ENCODE results near the gene AKR1C4.
"Not testable (repeated sequence)": the region's sequence is repeated elsewhere in the genome, so short reads cannot be mapped to it uniquely, and the experiment has no call there.

The AKR1C4 gene

GRCh38 chr10:5194431-5194830 is 2.2 kb upstream of the AKR1C4 start:
- H3K4me3 ChIP-seq (ENCODE audit: low read depth, low read length) = no peak overlapping the region
- TF ChIP-seq POLR2A (IDR thresholded peaks at IDR 0.05; ENCODE audit: extremely low read depth, insufficient read length) = no peak
- TF ChIP-seq MYC (IDR thresholded peaks at IDR 0.05; ENCODE audit: low read depth, low read length) = no peak
- TF ChIP-seq CTCF (IDR thresholded peaks at IDR 0.05; ENCODE audit: low read depth, low read length) = no peak
- no peak for TF ChIP-seq MAX (IDR thresholded peaks at IDR 0.05; ENCODE audit: low read depth, low read length)
- no peak for DNase-seq (ENCODE audit: low read depth)

- DNase-seq (ENCODE audit: low read depth) = no peak
- TF ChIP-seq POLR2A (IDR thresholded peaks at IDR 0.05; ENCODE audit: extremely low read depth, insufficient read length) = no peak
- TF ChIP-seq MAX (IDR thresholded peaks at IDR 0.05; ENCODE audit: low read depth, low read length) = no peak
- no peak for TF ChIP-seq MYC (IDR thresholded peaks at IDR 0.05; ENCODE audit: low read depth, low read length)
- no peak for TF ChIP-seq CTCF (IDR thresholded peaks at IDR 0.05; ENCODE audit: low read depth, low read length)
- no peak overlapping the region for H3K4me3 ChIP-seq (ENCODE audit: low read depth, low read length)
Measured at GRCh38 chr10:5195727-5196374, 786 bp upstream of the AKR1C4 start.

GRCh38 chr10:5198386-5198785 is 1.7 kb downstream of the AKR1C4 start:
- DNase-seq (ENCODE audit: low read depth) = no peak
- TF ChIP-seq MYC (IDR thresholded peaks at IDR 0.05; ENCODE audit: low read depth, low read length) (no peak), CTCF (IDR thresholded peaks at IDR 0.05; ENCODE audit: low read depth, low read length) (no peak), MAX (IDR thresholded peaks at IDR 0.05; ENCODE audit: low read depth, low read length) (no peak), POLR2A (IDR thresholded peaks at IDR 0.05; ENCODE audit: extremely low read depth, insufficient read length) (no peak)
- no peak overlapping the region for H3K4me3 ChIP-seq (ENCODE audit: low read depth, low read length)

GRCh38 chr10:5199398-5199797 is 2.8 kb downstream of the AKR1C4 start:
- no peak overlapping the region for H3K4me3 ChIP-seq (ENCODE audit: low read depth, low read length)
- TF ChIP-seq POLR2A (IDR thresholded peaks at IDR 0.05; ENCODE audit: extremely low read depth, insufficient read length) (no peak), MAX (IDR thresholded peaks at IDR 0.05; ENCODE audit: low read depth, low read length) (no peak), CTCF (IDR thresholded peaks at IDR 0.05; ENCODE audit: low read depth, low read length) (no peak), MYC (IDR thresholded peaks at IDR 0.05; ENCODE audit: low read depth, low read length) (no peak)
- DNase-seq (ENCODE audit: low read depth) = no peak

- TF ChIP-seq POLR2A (IDR thresholded peaks at IDR 0.05; ENCODE audit: extremely low read depth, insufficient read length) (no peak), MAX (IDR thresholded peaks at IDR 0.05; ENCODE audit: low read depth, low read length) (peak; percentile 43), MYC (IDR thresholded peaks at IDR 0.05; ENCODE audit: low read depth, low read length) (peak; percentile 70)
- DNase-seq (ENCODE audit: low read depth) = peak; percentile 11
Measured at GRCh38 chr10:5206799-5207198, 10.2 kb downstream of the AKR1C4 start.

GRCh38 chr10:5209776-5210175 is 13.1 kb downstream of the AKR1C4 start:
- H3K4me3 ChIP-seq (ENCODE audit: low read depth, low read length); DNase-seq (ENCODE audit: low read depth): not testable (repeated sequence)

More at GRCh38 chr10:5206799-5207198, 10.2 kb downstream of the AKR1C4 start:
- H3K4me3 ChIP-seq (ENCODE audit: low read depth, low read length) = no peak overlapping the region

GRCh38 chr10:5210261-5210660 is 13.6 kb downstream of the AKR1C4 start:
- DNase-seq (ENCODE audit: low read depth) = peak; percentile 26

More at GRCh38 chr10:5210261-5210660, 13.6 kb downstream of the AKR1C4 start:
- not testable (repeated sequence) for H3K4me3 ChIP-seq (ENCODE audit: low read depth, low read length)

All from NB4 (cell line).